GM20000 (cell line): Measurements from ENCODE around the gene WBP11.

ENCODE experiments used
- DNase-seq: peaks from one replicate; pipeline ENCODE4 v3.0.0; 2012; ENCODE audit warnings: low spot score
- TF ChIP-seq, protein P1 (sequence below): IDR thresholded peaks from 2 replicates; pipeline ENCODE4 v1.5.1; 2012; ENCODE audit warnings: mild to moderate bottlenecking, control low read depth; ENCODE audit errors: extremely low read depth, missing control alignments

WBP11 gene

DNA sequence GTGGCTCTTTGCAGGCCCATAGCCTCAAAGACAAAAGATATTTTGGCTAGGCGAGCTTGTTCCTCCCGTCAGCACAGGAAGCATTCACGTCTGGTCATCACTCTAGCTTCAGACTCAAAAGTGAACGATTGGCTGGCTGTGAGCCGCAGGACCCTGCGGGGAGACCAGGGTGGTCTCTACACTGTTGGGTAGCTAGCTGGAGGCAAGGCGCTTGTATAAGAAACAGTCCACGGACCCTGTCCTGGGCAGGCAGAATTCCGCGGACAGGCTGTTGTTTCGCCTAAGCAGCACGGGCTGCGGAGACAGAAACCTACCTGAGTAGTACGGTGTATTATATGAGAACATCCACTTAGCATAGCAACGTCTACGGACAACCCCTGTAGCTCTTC, 29.6 kb downstream of the WBP11 start:
- DNase-seq: no peak
- TF ChIP-seq, protein P1, sequence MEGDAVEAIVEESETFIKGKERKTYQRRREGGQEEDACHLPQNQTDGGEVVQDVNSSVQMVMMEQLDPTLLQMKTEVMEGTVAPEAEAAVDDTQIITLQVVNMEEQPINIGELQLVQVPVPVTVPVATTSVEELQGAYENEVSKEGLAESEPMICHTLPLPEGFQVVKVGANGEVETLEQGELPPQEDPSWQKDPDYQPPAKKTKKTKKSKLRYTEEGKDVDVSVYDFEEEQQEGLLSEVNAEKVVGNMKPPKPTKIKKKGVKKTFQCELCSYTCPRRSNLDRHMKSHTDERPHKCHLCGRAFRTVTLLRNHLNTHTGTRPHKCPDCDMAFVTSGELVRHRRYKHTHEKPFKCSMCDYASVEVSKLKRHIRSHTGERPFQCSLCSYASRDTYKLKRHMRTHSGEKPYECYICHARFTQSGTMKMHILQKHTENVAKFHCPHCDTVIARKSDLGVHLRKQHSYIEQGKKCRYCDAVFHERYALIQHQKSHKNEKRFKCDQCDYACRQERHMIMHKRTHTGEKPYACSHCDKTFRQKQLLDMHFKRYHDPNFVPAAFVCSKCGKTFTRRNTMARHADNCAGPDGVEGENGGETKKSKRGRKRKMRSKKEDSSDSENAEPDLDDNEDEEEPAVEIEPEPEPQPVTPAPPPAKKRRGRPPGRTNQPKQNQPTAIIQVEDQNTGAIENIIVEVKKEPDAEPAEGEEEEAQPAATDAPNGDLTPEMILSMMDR: no peak

DNA sequence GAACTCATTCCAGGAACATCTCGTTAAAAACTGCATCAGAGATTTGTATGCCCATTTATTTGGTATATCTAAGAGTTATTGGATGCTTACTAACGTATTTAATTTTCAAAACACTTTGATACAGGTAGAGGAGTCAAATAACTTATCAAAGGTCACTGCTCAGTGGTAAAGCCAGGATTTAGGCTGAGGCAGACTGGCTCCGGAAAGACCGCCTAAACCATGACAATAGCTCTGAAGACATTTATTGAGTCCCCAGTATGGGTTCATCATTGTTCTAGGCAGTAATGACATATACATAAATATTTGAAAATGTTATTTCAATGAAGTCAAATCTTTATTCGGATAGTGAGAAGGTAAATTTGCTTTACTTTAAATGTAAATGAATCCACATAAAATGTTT, 30.3 kb downstream of the WBP11 start:
- no peak for DNase-seq
- TF ChIP-seq, protein P1: no peak

DNA sequence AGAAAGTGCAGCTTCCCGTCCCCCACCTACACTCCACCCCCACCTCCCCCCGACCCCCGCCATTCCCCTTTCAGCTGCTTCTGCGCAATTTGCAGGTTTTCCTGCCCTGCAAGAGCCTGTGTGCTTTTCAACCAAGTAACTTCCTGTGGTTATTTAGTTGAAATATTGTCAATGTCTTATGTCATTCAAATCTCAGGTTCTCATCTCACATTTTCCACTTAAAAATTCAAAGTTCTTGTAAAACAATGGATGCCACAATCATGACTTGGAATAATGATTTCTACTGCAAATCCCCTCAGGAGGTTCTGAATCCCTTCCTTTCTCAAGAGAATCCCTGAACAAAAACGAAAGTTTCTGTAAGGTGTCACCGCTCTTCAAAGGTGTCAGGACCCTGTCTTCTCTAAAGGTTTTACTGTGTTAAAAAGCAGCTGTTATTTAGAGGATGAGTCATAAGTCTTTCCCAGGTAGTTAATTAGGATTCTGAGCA, 31.6 kb downstream of the WBP11 start:
- TF ChIP-seq, protein P1: no peak
- peak; percentile 25 for DNase-seq

DNA sequence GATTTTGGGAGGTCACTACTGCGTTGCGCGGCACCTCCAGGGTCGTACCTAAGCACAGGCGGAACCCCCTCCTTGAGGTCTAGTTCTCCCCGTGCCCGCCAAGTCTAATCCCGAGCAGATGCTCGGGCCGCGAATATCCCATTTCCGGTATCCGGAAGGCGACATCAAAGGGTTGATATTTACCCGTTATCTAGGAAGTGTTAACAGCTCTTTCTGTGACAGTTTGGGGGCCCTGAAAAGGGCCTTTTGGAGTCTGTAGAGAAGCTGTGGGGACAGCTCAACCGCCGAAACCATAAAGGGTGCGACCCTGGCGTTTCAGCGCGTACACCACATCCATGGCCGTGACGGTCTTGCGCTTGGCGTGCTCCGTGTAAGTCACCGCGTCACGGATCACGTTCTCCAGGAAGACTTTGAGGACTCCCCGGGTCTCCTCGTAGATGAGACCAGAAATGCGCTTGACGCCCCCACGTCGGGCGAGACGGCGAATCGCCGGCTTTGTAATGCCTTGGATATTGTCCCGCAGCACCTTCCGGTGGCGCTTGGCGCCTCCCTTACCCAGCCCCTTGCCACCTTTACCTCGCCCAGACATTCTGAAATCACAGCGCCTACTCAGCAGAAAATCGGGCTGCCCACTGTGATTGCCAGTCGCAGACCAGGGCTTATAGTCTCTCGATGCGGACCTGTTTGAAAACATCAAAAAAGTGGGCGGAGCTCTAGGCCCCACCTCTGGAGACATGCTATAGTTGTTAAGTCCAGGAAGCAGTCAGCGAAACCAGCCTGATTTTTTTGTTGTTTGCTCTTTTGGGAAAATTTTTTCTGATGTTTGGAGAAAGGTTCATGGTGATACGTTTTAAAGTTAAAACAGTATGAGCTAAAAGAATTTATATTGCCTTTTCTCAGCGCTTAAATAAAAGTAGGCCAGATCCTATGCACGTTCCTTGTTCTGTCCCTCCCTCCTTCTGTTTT, 32.5 kb downstream of the WBP11 start:
- TF ChIP-seq, protein P1: no peak
- DNase-seq: peak; percentile 70

DNA sequence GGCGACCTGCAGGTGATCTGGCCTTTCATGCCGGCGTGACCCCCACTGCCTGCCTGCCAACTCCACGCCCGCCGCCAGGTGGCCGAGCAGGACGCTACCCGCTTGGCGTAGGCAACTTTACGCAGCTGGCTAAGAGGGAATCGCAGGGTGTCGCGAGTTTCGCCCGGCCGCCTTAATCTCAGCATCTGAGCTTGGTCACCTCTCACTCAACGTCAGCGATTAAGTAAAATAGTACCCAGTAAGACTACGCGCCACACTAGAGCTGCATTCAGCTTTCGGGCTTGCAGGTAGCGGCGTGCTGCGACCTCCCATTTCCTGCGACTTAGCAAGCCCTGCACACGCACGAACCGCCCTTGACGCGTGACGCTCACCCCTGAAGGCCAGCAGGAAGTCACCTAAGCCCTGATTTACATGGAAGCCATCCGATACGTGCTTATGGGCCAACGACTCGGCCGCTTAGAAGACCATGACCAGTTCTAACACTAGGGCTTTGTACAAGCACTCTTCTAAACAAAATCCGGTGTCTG, 33.2 kb downstream of the WBP11 start:
- TF ChIP-seq, protein P1: peak; percentile 85
- peak; percentile 63 for DNase-seq

DNA sequence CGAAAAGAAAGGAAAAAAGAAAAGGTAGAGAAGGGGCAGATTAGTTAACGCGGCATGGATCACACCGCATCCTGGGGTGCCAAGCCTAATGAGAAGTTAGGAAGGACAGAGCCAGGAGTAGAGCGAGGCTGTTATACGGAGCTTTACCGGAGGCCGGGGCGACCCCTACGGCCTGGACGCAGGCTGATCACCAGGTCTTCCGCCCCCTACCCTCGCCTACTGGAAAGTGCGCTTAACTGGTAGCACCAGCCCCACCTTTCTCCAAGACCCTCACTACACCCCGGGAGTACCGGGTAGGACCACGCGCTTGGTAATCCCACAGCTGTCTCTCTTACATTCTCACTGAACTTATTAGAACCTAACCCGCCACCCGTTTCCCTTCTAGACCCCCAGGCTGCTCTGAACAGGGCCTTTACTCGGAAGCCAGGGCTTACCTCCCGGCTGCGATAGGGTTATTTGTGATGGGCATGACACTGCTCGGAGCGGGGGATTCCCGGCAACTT, 33.8 kb downstream of the WBP11 start:
- TF ChIP-seq, protein P1: no peak
- DNase-seq: peak; percentile 19

DNA sequence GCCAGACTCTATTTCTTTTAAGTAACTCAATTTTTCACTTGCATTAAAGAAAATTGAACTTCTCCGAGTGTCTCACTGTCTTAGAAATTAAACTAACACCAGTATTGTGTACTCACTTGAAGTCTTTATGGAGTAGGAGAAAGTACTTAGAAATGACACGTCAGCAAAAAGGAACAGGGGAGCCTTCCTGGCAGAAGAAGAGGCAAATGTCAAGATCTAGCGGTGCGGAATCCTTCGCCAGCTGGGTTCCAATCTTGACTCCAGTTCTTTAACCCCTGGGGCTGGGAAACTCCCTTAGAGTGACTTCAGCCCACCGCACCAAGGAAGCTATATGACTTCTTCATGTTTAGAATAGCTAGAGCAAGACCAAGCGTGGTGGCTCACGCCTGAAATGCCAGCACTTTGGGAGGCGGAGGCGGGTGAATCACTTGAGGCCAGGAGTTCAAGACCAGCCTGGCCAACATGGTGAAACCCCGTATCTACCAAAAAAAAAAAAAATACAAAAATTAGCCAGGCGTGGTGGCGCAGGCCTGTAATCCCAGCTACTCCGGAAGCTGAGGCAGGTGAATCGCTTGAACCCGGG, 34.4 kb downstream of the WBP11 start:
- TF ChIP-seq, protein P1: no peak
- DNase-seq: no peak
